Right renal cortex interstitium (tissue), 3 donors: ENCODE measurements around the gene NARF. TPM values are rescaled to one million over a fixed set of nuclear protein-coding genes. Genes with fewer than 3 reads are reported as not detected.
A peak's percentile ranks its signal among the peaks of the same experiment; 100 is the strongest.
"Not testable (repeated sequence)": the region's sequence is repeated elsewhere in the genome, so short reads cannot be mapped to it uniquely, and the experiment has no call there.

Experiments used
- DNase-seq, 3 donors: peaks; one replicate each; pipeline ENCODE4 v3.0.0-alpha.2; 2013; ENCODE audit warnings: low read depth in 3 of 3, low spot score in 2 of 3
- polyA plus RNA-seq, 3 donors: library from polyadenylated mRNA; unstranded; fragments of 120-200 nt; gene quantifications; one replicate each; pipeline ENCODE4 v1.2.1, GENCODE V29; 2013; ENCODE audit not compliant: insufficient read length in 3 of 3

NARF gene
- polyA plus RNA-seq, 3 donors: 69.8 to 80.9 (median 79.2) TPM

DNA sequence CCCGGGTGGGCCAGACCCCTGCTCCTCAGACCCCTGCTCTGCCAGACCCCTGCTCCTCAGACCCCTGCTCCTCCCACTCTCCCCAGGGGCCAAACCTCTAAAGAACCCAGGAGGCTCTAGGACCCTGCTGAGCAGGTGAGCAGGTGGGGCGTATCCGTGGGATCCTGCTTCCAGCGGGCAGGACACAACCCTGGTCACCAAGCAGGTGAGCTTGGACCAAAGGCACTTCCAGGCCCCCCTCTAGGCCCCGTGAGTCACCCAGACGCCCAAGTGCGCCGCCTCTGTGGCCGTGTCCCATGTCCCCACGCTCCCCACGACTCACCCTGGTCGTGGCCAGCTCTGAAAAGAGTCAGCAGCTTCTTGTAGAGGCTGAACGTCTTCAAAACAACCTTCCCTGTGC is 13.0 kb upstream of the NARF start:
- no peak for DNase-seq

DNA sequence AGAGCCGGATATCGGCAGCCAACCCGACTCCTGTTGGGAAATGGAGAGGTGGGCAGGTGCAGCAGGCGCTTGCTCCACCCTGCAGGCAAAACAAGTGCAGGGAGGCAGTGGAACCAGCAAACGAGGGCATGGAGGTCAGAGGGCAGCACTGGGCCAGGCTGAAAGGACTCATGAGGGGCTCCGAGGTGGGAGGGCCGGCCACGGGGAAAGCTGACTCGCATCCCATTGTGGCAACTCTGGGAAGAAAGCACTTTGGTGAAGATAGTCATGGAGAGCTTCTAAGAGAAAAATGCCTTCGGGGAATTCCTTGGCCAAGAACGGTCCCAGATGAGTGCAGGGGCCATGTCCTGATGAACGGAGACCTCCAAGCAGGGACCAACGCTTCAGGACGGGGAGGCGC is 12.4 kb upstream of the NARF start:
- no peak for DNase-seq

GRCh38 chr17:82446649-82447048 is 11.9 kb upstream of the NARF start:
- DNase-seq: no peak

DNA sequence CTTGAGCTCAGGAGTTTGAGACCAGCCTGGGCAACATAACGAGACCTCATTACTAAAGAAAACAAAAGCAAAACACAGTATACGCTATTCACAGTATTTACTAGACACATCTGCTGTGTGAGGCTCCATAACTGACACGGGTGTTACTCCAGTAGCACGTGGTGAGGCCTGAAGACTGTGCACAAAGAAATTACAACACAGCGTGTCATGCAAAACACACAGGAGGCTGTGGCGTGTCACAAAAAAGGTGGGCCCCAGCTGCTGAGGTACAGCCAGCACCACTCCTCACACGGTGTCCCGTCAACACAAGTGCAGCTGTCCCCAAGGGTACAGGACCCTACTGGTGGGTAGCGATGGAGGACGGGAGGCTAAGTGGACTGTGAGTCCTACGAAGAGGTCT is 10.7 kb upstream of the NARF start:
- DNase-seq: no peak

DNA sequence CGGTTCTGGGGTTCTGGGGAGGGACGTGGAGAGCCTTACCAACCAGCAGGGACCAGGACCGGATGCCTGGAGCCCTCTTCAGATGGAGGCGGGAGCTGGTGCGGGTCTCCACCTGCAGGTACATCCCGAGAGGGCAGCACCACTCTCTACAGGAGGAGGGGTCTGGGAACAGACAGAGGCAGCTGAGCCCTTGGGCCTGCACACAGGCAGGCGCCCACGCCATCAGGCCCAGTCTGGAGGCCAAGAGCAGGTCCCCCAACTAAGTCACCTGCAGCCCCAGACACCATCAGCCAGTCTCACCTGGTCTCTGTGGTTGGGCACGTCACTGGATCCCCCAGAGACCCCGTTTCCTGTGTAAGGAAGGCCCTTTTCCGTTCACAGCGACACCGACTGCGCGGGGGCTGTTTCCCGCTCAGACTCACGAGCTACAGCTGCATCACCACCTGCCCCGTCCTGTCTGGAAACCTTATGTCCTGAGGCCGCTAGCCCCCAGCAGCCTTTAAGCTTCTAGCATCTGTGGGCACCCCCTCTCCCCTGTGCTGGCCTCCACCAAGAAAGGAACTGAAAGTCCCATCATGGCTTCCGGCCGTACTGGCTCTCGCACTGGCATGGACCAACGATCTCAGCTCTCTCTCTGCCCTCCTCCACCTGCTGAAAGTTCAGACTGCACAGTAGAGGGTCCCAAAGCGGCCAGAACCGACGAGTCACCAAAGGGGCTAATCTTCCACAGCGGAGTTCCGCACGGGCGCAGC is 9.2 kb upstream of the NARF start:
- no peak for DNase-seq

- no peak for DNase-seq
These were observed 8.6 kb upstream of the NARF start for GRCh38 chr17:82449883-82450356.

GRCh38 chr17:82450357-82451106 is 8.0 kb upstream of the NARF start, which contains the start of gene CYBC1:
Gene CYBC1 (minus strand): TSS chr17:82450752. CDS start chr17:82449254, 1,498 bp downstream.
- DNase-seq: peak in 2 of 3 donors; percentile 80 to 84

GRCh38 chr17:82452162-82452561 is 6.4 kb upstream of the NARF start:
- no peak for DNase-seq

DNA sequence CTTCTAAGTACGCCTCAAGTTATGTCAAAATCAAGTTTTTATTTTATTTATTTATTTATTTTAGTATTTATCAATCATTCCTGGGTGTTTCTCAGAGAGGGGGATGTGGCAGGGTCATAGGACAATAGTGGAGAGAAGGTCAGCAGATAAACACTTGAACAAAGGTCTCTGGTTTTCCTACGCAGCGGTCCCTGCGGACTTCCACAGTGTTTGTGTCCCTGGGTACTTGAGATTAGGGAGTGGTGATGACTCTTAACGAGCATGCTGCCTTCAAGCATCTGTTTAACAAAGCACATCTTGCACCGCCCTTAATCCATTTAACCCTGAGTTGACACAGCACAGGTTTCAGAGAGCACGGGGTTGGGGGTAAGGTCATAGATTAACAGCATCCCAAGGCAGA is 5.4 kb upstream of the NARF start:
- DNase-seq: not testable (repeated sequence)

- not testable (repeated sequence) for DNase-seq
These were observed 4.8 kb upstream of the NARF start for GRCh38 chr17:82453706-82454105.

DNA sequence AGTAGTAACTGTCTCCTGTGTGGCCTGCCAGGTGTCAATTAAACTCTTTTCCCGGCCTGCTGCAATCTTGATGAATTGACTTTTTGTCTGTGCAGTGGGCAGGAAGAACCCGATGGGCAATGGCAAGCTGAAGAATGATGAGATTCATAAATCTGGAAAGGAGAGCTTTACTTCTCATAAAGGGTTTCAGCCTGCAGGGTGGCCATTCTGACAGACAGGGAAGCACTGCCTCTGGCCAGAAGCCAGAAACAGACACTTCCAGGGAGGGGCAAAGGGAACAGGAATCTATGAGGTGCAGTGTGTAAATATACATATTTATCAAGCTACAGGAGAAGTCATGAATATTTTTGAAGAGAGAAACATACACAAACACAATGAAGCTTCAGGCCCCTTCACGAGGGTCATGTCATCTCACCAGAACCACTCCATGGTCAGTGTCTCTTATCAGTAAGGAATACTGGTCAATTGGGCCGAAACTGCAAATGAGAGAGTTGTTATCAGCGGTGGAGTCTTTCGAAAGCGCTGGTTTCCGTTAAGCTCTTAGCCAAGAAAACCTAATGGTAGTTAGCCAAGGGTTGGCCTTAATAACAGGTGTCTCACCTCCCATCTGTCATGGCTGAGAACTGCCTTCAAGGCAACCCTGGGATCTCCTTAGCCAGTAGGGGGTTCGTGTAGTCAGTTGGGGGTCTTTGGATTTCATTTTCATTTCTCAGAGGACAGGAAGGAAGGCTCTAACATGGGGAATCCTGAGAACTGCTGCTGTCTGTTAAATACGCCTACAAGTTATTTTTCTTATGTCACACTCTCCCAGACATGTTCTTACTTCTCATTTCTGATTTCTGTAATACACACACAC is 1.2 kb upstream of the NARF start:
- DNase-seq: no peak

- peak in 1 of 3 donors; percentile 76 for DNase-seq
These were observed 687 bp upstream of the NARF start for GRCh38 chr17:82457929-82458178.

DNA sequence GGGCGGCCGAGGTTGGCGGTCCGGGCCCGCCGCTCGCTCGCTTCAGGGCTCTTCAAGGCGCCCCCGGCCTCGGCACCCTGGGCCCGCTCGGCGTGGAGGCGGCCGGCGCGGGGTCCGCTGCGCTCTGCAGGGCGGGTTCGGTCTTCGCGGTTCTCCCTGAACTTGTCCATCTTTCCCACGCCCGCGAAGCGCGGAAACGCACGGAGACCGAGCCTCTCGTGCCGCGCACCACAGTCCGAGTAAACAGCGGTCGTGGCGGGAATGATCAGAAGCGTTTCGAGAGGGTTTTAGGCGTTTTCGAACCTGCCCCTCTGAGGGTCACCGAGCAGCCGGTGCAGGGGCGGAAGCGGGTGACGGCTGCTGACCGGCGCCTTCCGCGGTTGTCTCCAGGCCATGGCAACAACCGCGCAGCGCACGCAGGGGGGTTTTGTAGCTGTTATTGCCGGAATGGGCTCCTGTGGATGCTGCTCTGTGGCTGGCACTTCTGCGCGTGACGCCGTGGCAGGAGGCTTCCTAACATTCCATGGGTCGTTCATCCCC is 414 bp downstream of the NARF start:
- DNase-seq: no peak

DNA sequence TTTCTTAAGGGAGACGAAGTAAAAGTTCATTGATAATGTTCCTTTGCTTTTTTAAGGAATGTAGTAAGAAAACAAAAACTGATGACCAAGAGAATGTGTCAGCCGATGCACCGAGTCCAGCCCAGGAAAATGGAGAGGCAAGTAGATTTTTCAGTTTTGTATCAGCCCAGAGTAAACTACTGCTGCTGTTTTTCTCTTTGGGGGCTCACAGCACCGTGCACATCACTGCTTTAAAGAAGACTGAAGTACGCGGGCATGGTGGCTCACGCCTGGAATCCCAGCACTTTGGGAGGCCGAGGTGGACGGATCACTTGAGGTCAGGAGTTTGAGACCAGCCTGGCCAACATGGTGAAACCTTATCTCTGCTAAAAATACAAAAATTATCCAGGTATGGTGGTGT is 1.4 kb downstream of the NARF start:
- DNase-seq: not testable (repeated sequence)

DNA sequence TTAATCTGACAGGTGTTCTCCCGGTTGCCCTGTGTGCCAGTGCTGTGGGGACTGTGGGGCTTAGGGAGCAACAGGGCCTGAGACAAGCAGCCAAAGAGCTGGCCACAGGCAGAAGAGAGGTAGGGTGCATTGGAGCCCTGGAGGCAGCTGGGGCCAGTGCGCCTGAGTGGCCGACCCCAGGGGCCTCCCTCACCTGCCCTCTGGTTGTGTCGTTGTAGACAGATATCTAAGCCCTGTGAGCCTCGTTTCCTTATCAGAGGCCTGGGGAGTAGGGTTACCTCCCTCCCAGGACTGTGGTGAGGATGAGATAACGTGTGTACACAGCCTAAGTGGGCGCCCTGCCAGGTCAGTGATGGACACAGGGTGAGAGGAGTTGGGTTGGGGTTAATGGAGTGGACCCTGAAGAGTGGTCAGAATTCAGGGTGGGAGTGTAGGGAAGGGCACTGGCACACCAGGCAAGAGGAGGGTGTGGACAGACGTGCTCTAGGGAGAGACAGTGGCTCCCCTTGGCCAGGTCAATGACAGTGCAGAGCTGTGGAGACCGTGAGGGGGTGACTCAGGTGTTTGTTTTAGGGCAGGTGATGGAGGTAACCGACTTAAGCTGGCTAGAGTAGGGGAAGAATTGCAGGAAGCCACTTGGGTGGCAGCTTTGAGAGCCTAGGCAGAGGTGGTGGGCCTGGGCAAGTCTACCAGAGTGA is 3.4 kb downstream of the NARF start:
- DNase-seq: no peak

GRCh38 chr17:82463391-82463790 is 4.8 kb downstream of the NARF start:
- DNase-seq: no peak

GRCh38 chr17:82463925-82464566 is 5.5 kb downstream of the NARF start:
- no peak for DNase-seq

DNA sequence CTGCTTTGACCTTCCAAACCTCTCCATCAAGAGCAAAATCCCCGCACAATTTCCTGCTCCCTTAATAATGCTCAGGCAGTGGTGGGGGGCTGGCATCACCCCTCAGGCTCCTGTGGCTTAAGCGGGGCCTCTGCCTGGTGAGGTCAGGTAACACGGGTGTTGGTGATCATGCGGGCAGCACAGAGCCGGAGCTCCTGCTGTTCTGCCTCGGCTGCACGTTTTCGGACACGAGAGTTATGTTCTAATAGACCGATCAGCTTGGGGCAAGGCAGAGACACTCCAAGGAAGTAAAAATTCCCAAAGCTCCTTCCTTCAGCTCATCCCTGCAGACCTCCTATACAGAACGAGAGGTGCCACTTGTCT is 6.0 kb downstream of the NARF start:
- no peak for DNase-seq

GRCh38 chr17:82465023-82465603 is 6.6 kb downstream of the NARF start:
- DNase-seq: no peak

DNA sequence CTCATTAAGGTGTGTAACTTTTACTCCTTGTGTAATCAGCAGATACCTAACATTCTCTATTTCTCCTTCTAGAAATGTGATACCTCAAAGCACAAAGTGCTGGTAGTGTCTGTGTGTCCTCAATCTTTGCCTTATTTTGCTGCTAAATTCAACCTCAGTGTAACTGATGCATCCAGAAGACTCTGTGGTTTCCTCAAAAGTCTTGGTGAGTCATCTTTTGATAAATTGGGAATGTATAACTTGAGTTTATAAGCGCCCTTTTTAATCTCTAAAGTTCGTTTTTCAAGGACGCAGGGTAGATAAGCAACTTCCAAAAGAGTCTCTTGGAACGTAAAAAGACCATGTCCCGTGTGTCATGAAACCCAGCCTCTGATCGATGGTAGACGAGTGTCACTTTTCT is 10.2 kb downstream of the NARF start:
- DNase-seq: no peak
